ENCODE measurements around the gene FGF10.

- TF ChIP-seq POLR2AphosphoS5 (IDR thresholded peaks at IDR 0.05; ENCODE audit: low read depth, low read length) (no peak), TAF1 (IDR thresholded peaks at IDR 0.05; ENCODE audit: borderline replicate concordance, insufficient read depth, low read length) (no peak)
These were observed 1.8 kb downstream of the FGF10 start for GRCh38 chr5:44387406-44387805.
